Stimulated activated CD4-positive, alpha-beta T cell treated with anti-CD3 and anti-CD28 coated beads, Interleukin-15, amount 100 ng/mL, for 1 hour (primary cell): ENCODE measurements around the gene TGFB2.

ENCODE experiments used
- DNase-seq, 2 donors: peaks; one replicate each; pipeline ENCODE4 v3.0.0-alpha.2; 2020; ENCODE audit warnings: low read depth in 1 of 2, low spot score in 1 of 2

TGFB2 gene

GRCh38 chr1:218459878-218460711 lies 115.0 kb downstream of the TGFB2 start:
- no peak for DNase-seq

- no peak for DNase-seq
These were observed 116.2 kb downstream of the TGFB2 start for GRCh38 chr1:218461351-218461750.

GRCh38 chr1:218462116-218462515 lies 117.0 kb downstream of the TGFB2 start:
- no peak for DNase-seq

- DNase-seq = no peak
These were observed 117.5 kb downstream of the TGFB2 start for GRCh38 chr1:218462587-218462986.

GRCh38 chr1:218463194-218464156 lies 118.3 kb downstream of the TGFB2 start:
- no peak for DNase-seq

GRCh38 chr1:218464871-218465270 lies 119.7 kb downstream of the TGFB2 start:
- DNase-seq = no peak

GRCh38 chr1:218466341-218467010 lies 121.3 kb downstream of the TGFB2 start:
- DNase-seq = no peak

- no peak for DNase-seq
These were observed 122.3 kb downstream of the TGFB2 start for GRCh38 chr1:218467101-218468072.

GRCh38 chr1:218468711-218469110 lies 123.6 kb downstream of the TGFB2 start:
- no peak for DNase-seq

GRCh38 chr1:218472885-218473284 lies 127.7 kb downstream of the TGFB2 start:
- DNase-seq = no peak

GRCh38 chr1:218473522-218473921 lies 128.4 kb downstream of the TGFB2 start:
- DNase-seq = no peak

- DNase-seq = no peak
These were observed 129.0 kb downstream of the TGFB2 start for GRCh38 chr1:218474128-218474527.

- DNase-seq = no peak
These were observed 130.1 kb downstream of the TGFB2 start for GRCh38 chr1:218475275-218475674.

- DNase-seq = no peak
These were observed 130.6 kb downstream of the TGFB2 start for GRCh38 chr1:218475699-218476098.

- DNase-seq = no peak
These were observed 131.2 kb downstream of the TGFB2 start for GRCh38 chr1:218476385-218476784.

GRCh38 chr1:218478336-218478735 lies 133.2 kb downstream of the TGFB2 start:
- DNase-seq = no peak

GRCh38 chr1:218479436-218480115 lies 134.4 kb downstream of the TGFB2 start:
- DNase-seq = no peak

- no peak for DNase-seq
These were observed 135.0 kb downstream of the TGFB2 start for GRCh38 chr1:218480137-218480536.

- no peak for DNase-seq
These were observed 135.5 kb downstream of the TGFB2 start for GRCh38 chr1:218480588-218481099.
